Activated CD8-positive, alpha-beta memory T cell treated with anti-CD3 and anti-CD28 coated beads, Interleukin-2, amount 50 U/mL, for 24 hours (primary cell): ENCODE data around the gene RSPRY1.
A peak's percentile ranks its signal among the peaks of the same experiment; 100 is the strongest.

Source experiments
- DNase-seq: peaks from one replicate; pipeline ENCODE4 v3.0.0-alpha.2; 2020; ENCODE audit errors: extremely low read depth

RSPRY1 gene

GRCh38 chr16:57185945-57186871 lies at the start of gene RSPRY1, which contains the start of gene PSME3IP1:
Gene RSPRY1 (plus strand): TSS chr16:57186329. CDS start chr16:57204659, 18,330 bp downstream.
Gene PSME3IP1 (minus strand): TSS chr16:57186039. CDS start chr16:57173854, 12,185 bp downstream.
- DNase-seq = peak; percentile 97

DNA sequence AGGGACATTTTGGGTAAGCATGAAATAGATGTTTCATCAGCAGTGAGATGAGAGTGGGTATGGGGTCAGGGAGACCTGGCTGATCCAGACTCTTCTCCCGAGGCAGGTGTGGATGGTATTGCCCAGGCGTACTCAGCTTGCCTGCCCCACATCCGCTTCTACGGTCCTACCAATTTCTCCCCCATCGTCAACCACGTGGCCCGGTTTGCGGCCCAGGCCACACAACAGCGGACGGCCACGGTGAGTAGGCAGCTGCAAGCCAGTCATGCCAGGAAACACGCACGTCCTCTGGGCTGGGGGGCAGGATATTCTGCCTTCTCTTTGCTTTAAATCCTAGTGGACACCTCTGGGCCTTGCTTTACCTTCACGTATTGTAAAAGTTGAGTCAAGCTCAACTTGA lies 49.1 kb upstream of the RSPRY1 start:
- no peak for DNase-seq

DNA sequence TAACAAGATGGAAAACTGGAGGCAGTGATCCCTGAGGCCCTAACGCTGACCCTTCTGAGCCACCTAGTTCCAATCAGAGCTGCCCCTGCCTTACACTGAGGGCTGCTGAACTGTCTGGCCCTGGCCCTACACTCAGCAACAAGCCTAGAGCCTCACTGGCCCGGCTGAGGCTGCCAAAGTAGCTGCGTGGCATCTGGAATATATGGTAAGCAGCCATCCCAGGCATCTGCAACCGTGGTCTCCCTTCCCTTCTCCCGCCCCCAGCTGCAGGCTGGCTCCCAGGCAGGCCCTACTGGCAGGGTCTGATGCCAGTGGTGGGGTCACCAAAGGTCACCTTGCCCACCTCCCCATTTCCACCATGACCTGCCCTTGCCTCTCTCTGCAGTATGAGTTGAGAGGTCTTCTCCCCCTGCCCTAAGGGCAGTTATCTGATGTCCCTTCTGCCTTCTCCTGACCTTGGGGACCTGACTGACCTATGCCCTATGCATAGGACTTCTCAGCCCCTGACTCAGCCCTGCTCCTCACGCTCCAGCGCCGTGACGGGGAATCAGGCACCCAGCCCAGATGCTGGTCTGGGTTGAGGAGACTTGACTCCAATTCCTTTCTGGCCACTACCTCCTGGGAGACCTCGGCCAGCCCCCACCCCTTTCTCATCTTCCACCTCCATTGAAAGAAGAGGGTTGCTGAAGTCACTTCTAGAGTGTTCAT lies 48.4 kb upstream of the RSPRY1 start:
- no peak for DNase-seq

- no peak for DNase-seq
Measured at GRCh38 chr16:57138281-57138935, 47.7 kb upstream of the RSPRY1 start.

DNA sequence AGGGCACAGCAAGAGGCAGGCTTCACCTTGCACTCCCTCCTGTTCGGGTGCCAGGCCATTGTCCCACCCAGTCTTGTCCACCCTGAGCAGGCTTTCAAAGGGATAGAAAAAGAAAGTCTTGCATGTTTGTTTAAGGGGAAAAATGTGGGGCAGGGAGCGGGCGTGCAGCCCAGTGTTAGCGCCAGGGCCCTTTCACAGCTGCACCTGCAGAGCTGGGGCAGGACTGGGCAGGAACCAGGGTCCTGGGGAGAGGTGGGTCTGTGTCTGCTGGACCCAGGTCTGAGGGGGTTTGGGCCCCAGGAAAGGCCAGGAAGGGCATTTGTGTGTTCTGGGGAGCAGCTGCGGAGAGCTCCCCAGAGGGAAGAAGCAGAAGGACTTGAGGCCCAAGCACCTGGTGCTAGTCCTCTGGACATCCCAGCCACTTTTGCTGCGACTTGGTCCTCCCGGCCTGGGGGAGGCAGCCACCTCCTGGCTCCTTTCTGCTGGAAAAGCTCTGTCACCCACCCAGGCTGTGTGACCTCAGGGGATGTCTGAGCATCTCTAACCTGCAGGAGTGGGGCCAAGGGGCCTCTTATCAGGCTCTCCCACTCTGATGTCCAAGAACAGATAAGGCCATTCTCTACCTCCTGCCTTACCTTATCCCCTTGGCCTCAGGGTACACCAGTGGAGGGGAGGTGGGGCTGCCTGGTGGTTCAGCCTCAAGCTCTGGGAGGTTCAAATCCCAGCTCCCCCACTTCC lies 45.0 kb upstream of the RSPRY1 start:
- no peak for DNase-seq

DNA sequence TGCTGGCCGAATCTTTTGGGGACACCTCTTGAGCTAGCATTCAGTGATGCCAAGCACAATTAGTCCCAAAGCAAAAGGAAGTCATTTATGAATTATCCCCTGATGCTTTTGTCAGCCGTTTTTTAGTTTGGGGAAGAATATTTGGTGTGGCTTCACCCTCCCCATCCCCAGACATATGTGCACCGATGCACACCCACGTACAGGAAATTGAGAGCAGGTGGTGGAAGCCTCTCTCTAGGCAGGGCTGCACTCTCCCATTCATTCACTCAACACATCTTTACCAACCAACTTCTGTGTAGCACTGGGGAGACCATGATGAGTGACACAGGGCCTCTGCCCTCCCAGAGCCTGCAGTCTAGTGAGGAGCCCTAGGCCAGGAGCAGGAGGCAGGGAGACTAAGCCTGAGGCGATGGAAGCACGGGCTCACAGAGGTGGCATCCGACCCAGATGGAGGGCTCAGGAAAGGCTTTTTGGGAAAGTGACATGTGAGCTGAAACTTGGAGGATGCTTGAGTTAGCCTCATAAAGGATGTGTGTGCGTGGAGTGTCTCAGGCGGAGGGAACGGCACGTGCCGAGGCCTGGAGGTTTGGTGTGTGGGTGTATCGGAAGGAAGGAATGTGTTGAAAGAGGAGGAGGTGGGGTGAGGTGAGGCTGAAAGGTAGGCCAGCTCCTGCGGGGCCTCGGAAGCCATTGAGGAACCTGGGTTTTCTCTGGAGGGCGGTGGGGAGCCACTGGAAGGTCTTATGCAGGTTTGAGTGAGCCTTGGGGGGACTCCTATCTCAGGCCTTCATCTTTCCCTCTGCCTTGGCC lies 44.1 kb upstream of the RSPRY1 start:
- DNase-seq = no peak

DNA sequence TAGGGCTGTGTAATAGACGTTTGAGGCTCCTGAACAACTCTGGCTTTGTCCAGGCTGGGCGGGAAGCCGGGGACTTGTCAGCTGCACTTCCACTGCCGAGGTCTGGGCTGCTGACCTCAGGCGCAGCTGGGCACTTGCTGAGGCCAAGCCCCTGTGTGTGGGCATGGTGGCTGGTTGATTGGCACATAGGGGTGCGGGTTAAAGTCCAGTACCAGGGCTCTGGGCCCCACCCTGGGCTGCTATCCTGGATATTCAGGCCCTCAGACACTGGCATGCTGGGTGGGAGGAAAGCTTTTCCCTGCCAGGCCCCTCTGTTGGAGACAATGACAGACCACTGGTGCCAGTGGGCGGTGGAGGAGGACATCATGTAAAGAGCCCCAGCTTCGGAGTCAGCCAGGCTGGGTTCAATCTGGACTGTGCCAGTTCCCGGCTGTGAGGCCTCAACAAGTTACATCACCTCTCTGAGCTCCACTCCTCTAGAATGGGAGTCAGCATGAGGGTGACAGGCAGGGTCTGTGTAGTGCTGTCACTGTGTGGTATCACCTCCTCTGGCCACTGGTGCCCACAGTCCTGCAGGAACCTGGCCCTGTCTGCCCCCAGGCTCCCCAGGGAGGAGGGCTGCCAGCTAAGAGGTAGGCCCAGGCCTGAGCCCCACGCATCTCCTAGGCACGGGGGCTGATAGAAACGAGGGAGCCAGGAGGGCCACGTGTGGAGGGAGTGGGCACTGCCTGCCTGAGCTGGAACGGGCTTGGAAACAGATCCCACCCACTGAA lies 42.8 kb upstream of the RSPRY1 start:
- DNase-seq = no peak

DNA sequence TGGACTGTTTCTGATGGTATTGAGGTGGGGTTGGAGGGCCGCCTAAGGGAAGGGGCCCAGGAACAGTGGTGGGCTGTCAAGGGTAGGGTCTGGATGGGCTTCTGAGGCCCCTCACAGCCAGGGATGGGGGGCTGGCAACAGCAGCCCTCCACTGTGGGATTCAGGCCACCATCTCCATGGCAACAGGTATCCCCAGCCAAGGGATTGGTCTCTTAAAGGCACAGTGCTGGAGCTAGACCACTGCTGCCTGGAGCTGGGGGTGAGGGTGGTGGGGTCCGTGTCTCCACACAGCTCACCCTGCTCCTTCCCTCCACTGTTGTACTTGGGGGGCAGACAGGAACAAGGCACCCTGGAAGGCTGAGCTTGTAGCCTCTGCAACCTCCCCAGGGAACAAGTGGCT lies 42.1 kb upstream of the RSPRY1 start:
- DNase-seq = no peak

DNA sequence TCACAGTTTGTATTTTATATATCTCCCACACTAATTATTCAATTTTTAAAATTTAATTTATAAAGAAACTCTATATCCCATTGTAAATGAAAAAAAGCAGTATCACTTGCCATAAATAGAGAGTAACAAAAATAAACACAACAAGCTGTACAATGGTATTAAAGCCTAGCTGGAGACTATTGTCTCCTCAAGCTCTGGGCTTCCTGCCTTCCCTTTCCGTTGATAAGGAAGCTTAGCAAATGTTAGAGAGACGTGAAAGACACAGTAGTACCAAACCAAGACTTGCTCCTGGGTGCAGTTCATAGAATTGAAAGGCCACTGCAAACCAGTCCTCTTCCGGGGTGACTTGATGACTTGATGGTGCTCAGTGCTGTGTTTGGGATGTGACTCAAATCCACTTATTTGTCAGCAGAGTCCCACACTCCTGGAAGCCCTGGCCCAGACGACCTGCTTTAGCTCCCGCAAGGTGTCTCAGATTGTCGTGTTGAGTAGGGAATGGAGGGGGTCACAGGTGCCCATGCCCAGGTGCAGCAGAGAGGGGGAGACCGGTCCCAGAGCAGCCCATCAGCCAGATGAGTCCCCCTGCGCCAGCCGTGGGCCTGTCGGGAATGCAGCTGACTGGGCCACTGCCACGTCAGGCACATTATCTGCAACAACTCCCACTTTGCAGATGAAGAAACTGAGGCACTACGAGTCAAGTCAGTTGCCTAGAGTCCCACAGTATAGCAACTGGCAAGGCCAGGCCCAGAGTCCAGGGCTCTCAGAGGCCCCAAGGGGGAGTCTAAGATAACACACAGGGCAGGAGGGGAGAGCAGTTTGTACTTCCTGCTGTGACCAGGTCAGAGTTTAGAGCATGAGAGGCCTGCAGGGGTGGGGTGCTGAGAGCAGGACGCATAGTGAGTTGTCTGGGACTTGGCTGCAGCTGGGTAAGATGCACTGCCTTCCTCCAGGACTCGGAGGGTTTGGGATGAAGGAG lies 40.8 kb upstream of the RSPRY1 start:
- DNase-seq = no peak

DNA sequence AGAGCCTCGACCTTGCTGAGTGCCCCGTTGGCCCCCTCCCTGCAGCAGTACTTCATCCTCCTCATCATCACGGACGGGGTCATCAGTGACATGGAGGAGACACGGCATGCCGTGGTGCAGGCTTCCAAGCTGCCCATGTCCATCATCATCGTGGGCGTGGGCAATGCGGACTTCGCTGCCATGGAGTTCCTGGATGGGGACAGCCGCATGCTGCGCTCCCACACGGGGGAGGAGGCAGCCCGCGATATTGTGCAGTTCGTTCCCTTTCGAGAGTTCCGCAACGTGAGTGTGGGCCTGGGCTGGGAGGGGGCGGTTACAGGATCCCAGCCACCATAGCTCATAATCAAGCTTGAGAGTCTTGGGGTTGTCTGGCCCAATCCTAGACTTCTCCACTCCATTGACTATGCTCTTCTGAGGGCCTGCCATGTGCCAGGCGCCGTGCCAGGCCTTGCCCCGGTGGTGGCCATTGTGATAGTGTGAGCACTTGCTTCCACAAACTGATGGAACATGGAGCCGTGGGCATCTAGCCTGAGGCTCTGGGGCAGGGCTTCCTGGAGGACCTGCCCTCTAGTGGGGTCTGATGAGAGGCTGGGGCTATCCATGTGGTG lies 40.0 kb upstream of the RSPRY1 start:
- DNase-seq = no peak

GRCh38 chr16:57146735-57147134 lies 39.4 kb upstream of the RSPRY1 start:
- no peak for DNase-seq

GRCh38 chr16:57147381-57148221 lies 38.5 kb upstream of the RSPRY1 start:
- DNase-seq = no peak

DNA sequence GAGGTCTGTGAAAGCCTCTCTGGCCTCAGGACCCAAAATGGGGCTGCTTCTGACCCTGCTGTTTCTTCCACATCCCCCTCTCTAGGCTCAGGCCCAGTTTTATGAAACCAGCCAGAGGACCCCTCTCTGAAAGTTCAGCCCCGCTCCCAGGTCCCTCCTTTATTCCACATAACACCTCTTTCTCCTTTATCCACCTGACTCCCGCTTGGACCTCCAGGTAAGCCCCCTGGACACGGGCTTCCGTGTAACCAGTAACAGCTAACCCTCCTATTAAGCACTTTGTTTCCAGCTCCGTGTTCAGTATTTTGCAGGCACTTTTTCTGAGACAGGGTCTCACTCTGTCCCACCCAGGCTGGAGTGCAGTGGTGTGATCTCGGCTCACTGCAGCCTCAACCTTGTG lies 37.6 kb upstream of the RSPRY1 start:
- no peak for DNase-seq

GRCh38 chr16:57149391-57149790 lies 36.7 kb upstream of the RSPRY1 start:
- no peak for DNase-seq

GRCh38 chr16:57150682-57151330 lies 35.3 kb upstream of the RSPRY1 start:
- DNase-seq = no peak

DNA sequence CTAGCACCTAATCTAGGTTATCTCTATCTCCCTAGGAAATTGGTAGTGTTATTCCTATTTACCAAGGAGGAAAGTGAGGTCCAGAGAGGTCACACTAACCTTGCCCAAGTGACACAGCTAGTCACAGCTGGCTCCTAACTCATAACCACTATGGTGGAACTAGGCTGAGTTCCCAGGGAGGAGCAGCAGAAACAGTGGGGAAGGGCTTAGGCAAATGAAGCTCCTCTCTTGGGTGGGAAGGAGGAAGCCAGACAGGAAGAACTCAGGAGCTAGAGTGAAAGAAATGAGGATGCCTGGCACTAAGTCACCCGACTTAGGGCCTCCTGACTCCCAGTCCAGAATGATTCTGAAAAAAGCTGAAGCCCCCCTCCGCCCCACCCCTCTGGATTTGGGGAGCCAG lies 34.8 kb upstream of the RSPRY1 start:
- no peak for DNase-seq
